GM21360 (cell line): ENCODE results near the gene CZIB.
A peak's percentile ranks its signal among the peaks of the same experiment; 100 is the strongest.

Source experiments
- ATAC-seq: cut with Tn5 transposase; IDR thresholded peaks from one replicate; pipeline ENCODE4 v1.9.1; 2021; ENCODE audit warnings: mild to moderate bottlenecking, moderate library complexity; ENCODE audit not compliant: unreplicated experiment

CZIB gene

DNA sequence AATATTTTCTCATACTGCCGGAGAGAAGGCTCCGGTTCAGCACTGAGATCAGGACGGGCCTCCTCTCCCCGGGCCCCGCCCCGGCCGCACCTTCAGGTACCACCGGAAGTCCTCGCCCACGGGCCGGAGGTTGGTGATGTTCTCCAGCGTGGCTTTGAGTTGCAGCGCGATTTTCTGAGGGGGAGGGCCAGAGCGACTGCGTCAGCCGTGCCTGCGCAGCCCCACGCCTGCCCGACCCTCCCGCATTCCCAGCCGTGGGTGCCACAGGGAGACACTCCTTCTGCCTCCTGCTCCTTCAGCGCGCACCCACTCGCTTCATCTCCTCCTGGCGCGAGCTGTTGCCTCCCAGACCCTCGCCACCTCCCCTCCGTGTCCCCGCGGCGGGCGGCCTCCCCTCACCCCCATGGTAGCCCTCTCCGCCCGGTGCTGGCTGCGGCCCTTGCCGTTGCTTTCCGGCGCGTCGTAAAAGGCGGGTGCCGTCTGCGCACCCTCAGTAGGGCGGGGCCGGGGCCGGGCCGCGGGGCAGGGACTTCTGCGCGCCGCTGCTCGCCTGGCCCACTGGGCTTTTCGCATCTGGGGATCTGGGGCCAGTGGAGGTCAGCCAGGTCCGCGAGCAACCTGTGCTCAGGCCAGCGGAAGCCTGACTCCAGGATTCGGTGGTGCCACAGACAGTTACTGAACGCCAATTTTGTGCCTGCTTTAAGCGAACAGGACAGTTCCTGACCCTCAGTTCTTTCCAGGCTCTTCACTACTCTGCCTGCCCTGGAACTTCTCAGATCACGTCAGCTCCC is at the start of gene CZIB:
CZIB (minus strand) TSS at position 464 of the 791 bp plus-strand sequence; CDS start at position 405, 59 bp downstream.
- peak; percentile 88 for ATAC-seq

DNA sequence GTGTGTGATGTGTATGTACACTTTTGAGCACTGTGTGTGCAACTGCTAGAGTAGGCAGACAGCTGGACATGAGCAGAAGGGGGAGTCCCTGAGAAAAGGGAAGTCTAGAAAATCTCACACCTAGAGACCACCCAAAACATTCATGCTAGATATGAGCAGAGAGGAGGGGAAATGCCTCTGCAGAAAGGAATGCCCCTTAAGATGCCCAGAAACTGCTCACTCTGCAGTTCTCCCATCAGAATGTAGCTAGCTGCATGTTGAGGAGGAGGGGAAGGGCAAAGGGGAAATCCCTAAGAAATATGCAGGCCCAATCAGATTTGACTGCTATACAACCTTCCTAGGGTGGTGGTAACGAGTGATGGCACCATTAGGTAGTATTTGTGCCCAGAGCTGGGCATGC is 49.7 kb upstream of the CZIB start:
- no peak for ATAC-seq

DNA sequence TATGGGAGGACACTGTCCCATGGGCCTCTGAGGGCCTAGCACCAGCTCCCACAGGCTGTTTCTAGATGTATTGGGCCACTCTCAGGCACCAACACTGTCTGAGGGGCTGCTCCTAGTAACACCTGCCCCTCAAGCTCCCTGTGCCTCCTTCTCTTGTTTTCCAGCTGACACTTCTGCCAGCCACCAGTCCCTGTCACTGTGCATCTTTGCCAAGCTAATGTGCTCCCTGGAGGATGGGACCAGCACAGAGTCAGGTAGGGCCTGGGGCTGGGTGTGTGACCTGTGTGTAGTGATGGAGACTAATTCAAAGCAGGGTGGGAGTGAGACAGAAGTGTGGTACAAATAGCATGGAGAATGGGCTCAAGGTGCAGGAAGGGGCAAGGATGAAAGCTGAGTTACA is 47.3 kb upstream of the CZIB start:
- no peak for ATAC-seq

DNA sequence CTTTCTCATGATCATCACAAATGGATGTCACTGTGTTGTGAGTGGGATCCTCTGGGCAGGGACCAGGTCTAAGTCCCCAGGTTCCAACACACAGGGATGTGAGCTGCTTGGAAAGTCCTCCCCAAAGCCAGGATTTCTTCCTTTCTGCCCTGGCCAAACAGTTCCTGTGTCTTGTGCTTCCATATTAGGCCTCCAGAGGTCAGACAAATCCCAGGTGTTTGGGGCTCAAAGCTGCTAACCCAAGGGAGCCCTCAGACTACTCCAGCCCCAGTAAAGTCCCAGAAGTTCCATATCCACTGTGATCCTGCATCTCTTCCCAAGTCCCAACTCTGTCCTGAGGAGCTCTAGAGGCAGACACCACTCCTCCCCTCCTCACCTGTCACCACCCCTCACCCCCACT is 45.6 kb upstream of the CZIB start:
- no peak for ATAC-seq

DNA sequence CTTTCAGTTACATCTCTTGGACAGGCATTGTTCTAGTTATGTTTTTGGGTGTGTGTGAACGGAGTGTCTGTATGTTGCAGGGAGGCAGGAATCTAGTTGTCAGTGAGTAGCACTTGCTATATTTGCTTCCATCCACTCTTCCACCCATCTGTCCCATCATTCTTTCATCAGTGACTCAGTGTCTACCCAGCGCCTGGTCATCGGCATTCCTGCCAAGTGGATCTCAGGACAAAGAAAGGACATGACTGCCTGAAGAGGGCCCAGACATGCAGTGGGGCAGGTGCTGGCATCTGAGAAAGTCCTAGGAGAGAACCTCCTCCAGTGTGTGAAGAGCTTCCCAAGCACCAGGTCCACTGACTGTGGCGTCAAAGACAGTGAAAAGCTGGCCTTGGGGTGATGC is 45.1 kb upstream of the CZIB start:
- no peak for ATAC-seq

DNA sequence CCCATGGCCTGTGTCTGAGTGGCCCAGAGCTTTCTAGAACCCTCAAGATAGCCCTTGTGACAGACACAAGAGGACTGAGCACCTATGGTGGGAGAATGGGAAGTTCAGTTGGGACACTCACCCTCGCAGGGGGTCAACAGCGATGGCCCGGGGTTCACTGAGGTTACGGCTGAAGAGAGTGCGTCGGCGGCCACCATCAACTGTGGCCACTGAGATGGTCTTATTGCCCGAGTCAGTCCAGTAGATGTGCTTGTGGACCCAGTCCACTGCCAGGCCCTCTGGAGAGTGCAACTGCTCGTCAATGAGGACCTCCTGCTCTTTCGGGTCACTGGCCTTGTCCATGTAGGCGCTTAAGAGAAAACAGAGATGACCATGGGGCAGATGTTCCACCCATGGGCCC is 43.6 kb upstream of the CZIB start:
- ATAC-seq = no peak

DNA sequence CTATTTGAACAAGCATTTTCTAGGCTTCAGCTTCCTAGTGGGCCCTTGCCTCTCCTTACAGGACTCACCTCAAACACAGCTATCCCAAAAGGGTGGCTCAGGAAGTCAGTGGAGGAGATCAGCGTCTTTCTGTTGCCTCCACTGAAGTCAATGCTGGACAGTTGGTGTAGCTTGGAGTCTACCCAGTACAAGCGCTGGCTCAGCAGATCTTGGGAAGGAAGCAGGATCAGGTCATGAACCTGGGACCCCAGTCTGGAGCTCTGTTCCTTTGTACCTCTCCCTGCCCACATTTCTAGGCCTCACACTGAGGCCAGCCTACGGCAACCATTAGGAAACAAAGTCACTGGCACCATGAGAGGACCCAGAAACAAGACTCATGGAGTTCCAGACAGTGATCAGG is 41.6 kb upstream of the CZIB start:
- no peak for ATAC-seq

DNA sequence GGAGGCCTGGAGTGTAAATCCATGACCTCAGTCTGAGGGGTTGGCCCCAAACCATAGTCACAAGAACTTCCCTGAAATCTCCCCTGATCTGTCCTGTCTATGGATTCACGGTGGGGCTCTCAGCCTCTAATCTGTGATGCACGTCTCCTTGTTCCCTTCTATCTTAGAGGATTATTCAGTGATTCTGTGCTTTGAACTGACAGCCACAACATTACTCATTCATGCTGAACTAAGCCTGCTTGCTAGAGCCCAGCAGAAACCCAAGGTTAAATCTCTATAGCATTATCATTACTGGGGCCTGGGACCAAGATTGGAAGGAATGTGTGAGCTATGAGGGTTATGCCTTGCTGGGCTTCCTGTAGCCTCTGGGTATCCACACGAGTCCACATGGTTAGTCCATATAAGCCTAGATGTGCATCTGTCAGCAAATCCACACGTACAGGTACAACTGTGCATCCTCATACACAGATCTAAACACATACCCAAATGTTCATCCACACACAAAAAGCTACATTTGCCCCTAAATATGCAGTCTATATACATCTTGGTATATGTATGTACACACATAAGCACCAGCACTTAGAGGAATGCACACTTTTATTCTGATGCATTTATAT is 40.3 kb upstream of the CZIB start:
- ATAC-seq = no peak

DNA sequence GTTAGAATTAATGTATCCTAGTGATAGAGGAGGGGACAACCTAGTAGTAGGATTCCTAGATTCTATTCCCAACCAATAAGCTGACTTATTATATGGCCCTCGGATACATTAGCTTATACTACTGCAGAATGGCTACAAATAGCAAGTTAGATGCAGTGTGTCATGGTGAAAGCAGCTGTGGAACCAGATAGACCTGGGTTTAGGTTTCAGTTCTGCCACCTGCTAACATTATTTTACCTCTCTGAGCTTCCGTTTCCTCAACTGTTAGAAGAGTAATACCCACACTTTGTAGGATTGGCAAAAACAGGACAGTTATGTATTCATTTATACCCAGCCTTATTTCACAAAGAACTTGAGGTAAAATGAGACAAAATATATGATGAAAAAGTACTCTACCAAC is 39.5 kb upstream of the CZIB start:
- ATAC-seq = peak; percentile 77

DNA sequence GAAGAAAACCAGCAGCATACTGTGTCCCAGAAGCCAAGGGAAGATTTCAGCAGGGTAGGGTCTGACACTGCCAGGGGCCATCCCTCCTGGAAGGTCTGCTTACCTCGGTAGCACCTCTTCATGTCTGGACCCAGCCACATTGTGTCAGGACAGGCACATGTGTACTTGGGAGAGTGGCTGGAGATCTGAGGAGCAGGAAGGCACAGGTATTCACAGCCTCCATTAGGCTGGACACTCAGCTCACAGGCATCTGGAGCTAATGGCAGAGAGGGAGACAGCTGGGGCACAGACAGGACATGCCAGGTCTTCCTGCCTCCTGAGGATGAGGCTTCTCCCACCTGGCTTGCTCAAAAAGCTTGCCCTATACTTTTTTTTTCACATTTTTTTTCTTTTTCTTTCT is 37.8 kb upstream of the CZIB start:
- ATAC-seq = no peak

DNA sequence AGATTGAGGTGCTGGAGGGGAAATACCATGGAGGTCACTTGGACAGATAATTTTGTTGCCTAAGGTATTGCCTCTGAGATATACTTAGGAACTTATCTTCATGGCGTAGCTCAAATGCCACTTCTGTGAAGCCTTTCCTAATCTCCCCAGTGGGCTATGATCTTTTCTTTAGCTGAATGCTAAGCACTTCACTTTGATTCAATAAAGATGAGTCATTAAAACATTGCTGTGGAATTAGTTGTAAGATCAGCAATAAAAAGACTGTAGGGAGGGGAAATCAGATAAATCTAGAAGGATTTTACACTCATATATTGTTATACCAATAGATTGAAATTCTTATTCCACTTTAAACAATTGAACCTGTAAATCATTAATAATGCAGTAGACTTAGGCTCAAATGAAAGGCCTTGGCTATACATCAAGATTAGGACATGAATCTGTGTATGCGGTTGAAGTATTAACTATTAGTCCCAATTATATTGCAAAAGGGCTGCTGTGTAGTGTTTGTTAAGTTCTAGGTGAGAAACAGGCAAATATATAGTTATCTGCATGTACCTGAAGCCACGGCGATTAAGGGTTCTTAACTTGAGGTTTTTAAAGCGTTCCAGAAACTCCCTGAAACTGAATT is 37.1 kb upstream of the CZIB start:
- no peak for ATAC-seq

DNA sequence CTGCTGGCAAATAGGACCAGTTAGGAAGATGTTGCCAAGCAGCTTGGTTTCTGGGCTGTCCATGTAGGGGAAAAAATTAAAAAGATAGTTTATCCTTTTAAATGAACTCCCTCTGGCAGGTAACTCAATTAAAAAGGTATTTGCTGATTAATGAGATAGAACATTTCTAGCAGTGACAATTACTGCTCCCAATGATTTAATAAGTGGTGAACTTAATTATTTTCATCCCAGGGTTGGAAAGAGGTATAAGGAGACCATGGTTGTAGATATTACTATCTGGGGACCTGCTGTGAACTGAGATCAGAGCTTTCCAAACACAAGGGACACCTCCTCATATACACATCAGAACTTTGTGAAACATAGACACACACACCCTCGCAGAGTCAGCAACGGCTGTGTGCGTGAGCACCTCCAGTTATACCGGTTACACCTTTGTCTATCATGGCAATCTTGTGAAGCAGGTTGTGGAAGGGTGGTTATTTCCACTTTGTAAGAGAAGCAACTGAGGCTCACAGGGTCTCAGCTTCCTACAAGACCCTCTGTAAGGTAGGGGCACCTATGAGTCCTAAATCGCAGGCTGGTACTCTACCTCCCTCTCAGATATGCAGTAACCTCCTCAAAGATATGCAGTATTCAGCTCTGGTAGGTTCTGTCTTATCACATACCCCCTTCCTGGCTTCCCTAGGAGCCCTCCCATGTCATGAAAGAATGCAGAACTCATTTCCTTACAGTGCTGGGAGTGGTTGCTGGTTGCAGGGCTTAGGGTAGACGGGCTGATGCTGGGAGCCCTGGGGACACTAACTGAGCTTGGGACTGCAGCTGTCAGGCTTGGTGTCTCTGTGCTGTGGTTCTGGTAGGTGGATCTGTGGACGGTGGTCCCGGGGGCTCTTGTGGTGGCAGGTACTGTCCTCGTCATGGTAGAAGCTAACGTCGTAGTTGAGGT is 36.3 kb upstream of the CZIB start:
- ATAC-seq = no peak

DNA sequence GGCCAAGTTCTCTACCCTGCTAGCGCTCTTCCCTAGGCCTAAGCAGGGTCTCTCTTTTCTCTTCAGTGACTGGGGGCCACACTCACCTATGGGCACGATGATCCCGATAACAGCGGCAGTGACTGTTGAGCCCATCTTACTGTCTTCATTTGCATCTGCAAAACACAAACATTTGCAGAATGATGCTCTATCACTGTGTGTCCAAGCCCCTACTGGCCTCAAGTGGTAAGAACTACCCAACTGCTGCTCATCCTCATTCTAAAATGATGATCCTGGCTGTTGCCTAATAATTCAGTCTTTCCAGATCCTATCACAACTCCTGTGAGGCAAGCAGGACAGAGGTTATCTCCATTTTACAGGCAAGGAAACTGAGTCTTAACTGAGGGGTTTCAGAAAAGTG is 34.6 kb upstream of the CZIB start:
- no peak for ATAC-seq

DNA sequence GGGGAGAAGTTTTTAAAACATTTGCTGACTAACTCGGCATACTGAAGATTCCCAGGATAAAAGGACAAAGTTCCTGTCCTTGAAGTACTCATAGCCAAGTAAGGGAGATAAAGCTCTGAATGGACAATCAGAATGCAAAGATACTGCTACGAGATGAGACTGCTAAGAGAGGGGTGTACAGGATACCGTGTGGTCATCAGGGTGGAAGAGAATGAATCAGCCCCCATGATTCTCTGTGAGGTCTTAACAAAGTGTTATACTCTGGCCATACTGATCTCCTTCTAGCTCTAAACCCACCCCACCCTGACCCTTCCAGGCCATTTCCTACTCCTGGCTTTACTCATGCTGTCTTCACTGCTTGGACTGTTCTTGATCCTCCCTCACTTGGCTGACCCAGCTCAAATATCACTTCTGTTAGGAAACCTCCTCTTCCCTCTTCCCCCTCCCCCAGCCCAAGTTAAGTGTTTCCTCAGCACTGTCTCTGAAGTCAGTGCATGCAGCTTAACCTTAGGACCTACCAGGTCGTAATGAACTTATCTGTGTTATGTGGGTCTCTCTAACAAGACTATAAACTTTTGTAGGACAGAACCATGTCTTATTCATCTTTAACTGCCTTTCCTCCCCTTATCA is 33.7 kb upstream of the CZIB start:
- ATAC-seq = no peak

DNA sequence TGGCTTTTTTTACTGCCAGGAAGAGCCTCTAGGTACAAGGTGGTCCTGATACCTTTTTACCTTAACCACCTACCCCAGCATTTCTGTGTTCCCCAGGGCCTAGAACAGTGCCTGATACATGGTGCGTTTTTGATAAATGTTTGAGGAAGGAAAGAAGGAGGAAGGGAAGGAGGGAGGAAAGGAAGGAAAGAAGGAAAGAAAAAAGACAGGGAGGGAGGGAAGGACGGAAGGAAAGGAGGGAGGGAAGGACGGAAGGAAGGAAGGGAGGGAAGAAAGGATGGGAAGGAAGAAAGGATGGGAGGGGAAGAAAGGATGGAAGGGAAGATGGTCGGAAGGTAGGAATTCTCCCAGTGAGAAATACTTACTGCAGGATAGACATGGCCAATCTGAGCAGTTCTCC is 29.9 kb upstream of the CZIB start:
- no peak for ATAC-seq

DNA sequence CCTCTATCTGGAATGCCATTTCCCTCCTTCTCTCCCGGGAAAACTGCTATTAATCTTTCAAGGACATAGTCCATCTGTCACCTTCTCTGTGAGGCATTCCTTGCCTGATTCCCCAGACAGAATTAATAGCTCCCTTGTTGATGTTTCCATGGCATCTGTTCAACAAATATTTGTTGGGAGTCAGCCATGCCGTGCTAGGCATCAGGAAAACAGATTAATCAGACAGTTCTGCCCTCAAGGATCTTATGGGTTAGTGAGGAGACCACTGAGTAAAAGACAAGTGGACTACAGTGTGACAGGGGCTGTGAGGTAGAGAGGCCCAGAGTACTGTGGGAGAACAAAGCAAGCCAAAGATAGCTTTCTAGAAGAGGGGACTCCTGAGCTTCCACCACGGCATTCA is 29.3 kb upstream of the CZIB start:
- no peak for ATAC-seq

DNA sequence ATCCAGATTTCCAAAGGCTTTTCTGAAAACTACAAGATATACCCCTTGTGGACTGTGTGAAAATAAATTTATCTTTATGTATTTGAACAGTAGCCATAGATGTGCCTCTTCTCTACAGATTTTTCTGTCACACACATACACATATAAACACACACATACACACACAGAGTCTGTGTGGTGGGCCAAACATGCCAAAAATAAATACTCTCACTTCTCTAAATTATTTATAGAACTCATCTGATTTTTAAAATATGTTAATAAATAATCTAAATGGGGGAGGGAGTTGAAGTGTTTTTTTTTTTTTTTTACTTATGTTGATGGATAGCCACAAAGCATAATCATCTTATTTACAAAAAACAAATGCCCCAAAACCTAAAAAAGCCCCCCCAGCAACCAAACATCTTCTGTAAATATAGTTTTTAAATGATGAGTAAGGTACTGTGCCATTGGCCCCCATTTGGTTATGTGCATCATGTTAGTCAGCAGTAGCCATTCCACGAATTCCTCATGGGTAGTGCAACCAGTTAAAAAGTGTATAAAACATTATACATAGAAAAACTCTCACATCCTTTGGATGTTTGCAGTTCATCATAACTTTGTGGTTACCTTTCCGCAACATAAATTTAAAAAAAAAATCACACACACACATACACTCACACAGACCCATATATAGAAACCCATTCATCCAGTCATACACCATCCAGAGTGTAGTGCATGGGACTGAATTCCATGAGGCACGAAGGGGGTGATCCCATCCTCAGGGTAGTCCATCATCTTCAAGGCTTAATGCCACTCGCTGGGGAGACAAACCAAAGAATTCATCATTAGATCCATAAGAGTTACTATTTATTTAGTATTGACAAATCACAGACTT is 26.1 kb upstream of the CZIB start:
- no peak for ATAC-seq

DNA sequence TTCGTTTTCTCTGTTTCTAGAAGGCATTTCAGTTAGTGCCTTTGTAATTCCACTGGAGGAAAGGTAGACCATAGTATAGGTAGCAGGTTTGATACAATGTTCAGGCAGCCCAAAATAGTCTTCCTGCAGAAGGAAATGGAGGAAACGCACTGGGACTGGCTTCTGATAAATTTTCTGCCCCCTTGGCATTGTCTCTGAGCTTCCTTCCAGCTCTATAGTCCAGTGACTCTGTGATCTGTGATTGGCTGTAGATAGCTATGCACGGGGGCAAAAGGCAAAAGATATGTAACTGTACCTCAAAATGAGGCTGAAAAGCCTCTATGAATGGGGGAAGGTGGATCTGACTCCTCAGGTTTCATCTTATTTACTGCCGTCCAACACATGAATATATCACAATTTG is 23.7 kb upstream of the CZIB start:
- no peak for ATAC-seq

DNA sequence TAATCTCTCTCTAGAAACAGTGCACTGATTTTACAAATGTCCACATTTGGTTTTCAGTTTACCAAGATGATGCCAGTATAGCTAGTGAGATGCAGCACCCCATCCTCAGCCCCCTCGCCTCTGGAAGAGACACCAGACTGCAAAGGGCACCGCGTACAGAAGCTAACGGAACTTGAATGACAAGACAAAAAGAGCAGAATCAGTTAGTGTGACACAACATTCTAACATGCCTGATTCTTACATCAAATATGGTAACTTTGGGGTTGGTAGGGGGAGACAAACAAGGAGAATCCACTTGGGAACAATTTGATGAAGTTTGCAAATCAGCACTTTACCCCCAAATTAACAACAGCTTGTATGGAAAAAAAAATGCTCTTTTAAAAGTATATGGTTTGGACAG is 21.9 kb upstream of the CZIB start:
- ATAC-seq = no peak

DNA sequence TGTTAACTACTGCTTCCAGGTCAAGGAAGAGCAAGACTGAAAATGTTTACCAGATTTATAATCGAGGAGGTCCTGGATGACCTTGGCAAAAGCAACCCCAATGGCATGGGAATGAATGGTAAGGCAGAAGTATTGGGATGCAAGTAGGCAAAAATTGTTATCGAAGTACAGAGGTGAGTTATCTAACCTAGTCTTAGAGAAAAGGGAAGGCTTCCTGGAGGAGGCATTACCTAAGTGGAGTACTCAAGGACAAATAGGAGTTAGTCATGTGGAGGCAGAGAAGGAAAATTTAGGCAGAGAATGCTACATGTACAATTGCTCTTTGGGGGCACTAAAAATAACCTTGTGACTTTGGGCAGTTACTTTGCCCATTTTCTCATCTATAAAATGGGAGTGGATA is 21.4 kb upstream of the CZIB start:
- no peak for ATAC-seq
